ENCODE measurements around the gene KCNQ5.

DNA sequence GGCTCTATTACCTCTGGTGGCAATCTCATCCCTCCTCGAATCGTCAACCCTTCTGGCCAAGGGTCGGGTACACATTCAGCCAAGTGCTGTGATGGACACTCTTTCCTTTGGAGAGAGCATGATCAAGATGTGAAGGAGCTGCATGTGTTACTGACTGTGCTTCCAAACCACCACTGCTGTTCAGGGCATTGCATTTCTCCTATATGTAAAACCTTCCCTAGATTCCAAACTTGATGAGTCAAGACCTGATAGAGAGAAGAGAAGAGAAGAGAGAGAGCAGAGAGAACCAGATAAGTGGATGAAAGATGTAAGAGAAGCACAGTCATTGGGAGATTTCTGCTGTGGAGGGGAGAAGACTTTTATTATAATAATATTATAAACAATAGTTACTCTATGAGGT lies 162.2 kb downstream of the KCNQ5 start:
- no peak for TF ChIP-seq CTCF (IDR thresholded peaks at IDR 0.05)
- no peak for TF ChIP-seq POLR2A (IDR thresholded peaks at IDR 0.05)
